CD4-positive, alpha-beta T cell treated with Interleukin-4 for 4 hours (primary cell): ENCODE measurements around the gene CALHM1.
A peak's percentile ranks its signal among the peaks of the same experiment; 100 is the strongest.
"Not testable (repeated sequence)": the region's sequence is repeated elsewhere in the genome, so short reads cannot be mapped to it uniquely, and the experiment has no call there.

Source experiments
- DNase-seq: peaks from one replicate; pipeline ENCODE4 v3.0.0-alpha.2; 2020

Gene CALHM1

GRCh38 chr10:103486635-103487409, 28.1 kb upstream of the CALHM1 start:
- not testable (repeated sequence) for DNase-seq

DNA sequence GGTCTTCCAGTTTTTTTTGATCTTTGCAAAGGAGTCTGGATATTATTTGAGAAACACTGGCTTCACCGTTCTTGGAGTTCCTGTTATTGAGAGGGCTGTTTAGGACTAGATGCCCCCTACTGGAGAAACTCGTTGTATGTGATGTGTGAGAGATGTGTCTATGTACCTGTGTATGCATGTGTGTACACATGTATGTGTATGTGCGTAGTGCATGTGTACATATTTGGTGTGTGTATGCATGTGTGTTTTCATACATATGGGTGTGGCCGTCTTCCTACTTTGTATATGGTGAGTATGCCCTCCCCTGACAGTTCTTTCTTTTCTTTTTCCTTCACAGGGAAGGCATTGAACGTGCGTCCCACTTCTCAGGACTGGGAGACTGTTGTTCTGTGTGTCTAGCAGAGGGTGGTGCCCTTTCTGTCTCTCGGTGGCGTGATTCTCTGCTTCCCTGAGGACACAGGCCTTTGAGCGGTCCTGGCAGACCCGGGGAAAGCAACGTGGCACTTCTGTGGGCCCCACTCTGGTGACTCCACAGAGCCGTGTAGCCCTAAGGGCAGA, 23.4 kb upstream of the CALHM1 start:
- DNase-seq = peak; percentile 77

DNA sequence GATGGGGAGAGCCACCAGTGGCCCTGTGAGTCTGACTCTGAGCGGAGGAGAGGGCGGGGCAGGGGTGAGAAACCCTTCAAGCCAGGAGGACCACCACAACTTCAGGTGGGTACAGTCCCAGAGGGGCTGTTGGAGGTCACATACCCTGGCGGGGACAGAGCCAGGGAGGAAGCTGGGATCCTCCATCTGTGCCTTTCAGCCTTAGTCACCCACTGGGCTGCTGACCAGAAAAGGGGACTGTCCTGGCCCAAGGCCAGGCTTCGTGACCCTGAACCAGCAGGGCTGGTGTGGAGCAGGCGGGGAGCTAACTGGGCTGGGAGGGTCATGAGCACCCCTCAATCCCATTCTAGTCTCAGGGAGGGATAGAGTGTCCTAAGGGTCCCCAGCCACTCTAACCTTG, 21.8 kb upstream of the CALHM1 start:
- no peak for DNase-seq

DNA sequence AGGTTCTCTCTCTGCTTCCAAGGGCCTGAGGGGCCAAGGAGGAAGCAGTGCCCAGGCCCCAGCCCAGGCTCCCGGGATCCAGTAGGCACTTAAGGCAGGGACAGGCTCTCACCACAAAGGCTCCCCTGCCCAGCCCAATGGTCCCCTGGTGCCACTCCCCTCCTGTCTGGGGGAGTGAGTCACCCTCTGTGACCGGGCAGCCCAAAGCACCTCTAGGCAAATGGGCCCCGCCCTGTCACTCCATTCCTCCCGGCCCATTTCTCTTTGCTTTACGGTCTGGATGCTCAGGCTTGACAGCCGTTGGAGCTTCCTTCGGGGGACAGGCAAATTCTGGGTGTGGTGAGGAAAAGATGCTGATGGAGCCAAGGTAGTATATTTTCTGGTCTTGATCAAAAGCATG, 20.4 kb upstream of the CALHM1 start, which contains the start of gene CALHM3:
Gene CALHM3, minus strand, starts transcription at position 106 of the 400 bp plus-strand sequence. CDS start 208 bp downstream, outside the sequence.
- no peak for DNase-seq

- DNase-seq = no peak
Measured at GRCh38 chr10:103478671-103479070, 20.0 kb upstream of the CALHM1 start.

DNA sequence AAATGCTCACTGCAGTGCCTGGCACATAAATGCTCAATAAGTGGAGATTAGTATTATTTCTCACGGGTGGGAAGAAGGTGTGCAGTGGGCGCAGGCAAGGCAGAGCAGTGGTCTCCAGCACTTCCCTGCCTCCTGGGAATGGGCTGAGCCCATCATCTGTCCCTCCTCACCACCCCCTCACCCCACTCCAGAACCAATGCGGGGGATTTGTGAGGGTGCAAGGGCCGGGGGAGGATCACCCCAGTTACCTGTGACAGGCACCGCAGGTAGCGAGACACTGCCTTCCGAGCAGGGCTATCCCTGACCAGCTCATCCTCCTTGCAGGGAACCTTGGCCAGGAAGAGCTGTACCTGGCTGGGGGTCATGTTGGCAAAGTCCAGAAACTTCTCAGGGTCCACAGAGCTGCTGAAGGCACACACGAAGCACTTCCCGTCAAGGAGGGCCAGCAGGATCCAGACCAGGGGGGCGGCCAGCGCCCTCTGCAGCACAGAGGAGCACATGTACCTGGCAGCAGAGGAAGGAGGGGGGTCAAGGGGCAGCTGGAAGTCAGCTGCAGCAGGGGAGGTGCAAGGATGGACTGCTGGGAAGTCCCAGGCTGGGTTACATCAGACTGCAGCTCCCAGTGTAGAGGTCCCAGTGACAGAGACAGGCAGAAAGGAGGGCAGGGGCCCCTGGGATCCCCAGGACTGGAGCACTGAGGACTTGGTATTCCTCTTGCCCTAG, 17.5 kb upstream of the CALHM1 start:
- no peak for DNase-seq

DNA sequence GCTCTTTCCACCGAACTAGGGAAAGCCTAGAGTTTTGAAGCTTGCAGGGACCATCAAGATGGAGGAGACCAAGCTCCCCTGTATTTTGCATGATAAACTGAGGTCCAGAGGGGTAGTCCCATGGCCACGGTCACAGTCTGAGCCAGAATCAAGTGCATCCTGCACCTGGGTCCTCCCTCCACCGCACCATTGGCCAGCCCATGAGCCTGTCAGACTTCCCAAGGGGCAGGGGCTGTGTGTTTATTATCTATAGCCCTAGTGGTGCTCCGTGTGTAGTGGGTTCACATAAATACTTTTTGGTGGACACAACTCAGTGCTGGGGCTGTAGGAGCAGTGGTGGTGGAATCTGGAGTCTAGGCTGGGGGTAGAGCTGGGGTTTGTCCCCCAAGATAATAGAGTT, 16.7 kb upstream of the CALHM1 start:
- DNase-seq = no peak

DNA sequence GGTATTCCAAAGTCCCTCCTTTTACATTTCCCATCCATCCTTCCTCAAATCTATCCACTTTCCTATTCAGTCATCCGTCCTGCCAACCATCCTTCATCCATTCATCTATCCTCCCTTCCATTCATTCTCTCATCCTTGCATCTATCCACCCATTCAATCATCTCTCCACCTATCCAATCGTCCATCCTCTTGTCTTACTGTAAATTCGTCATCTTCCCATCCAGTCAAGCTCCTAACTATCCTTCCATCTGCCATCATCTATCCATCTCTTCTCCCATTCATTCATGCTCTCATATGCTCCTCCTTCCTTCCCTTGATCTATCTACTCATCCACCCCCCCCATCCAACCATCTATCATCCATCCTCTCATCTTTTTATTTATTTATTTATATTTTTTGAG, 15.4 kb upstream of the CALHM1 start:
- no peak for DNase-seq

DNA sequence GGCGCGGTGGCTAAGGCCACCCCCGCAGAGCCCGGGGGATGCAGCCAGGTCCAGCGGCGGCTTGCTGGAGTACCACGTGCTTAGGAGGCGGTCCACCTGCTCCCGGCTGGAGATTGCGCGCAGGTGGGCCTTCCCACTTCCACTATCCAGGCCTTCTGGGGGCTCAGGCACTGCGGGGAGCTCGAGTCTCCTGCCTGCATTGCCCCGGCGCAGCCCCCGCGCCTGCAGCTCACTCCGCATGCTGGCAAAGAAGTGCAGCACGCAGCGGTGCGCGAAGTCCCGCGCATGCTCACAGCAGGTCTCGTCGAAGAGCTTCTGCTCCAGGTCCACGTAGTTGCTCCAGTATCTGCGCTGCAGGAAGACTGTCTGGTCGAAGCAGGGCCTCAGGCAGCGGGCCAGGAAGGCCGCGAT, 14.6 kb upstream of the CALHM1 start:
- no peak for DNase-seq

GRCh38 chr10:103472005-103472404, 13.3 kb upstream of the CALHM1 start:
- DNase-seq = no peak

- DNase-seq = peak; percentile 88
Measured at GRCh38 chr10:103470761-103471653, 12.3 kb upstream of the CALHM1 start.

- no peak for DNase-seq
Measured at GRCh38 chr10:103469201-103469600, 10.5 kb upstream of the CALHM1 start.

DNA sequence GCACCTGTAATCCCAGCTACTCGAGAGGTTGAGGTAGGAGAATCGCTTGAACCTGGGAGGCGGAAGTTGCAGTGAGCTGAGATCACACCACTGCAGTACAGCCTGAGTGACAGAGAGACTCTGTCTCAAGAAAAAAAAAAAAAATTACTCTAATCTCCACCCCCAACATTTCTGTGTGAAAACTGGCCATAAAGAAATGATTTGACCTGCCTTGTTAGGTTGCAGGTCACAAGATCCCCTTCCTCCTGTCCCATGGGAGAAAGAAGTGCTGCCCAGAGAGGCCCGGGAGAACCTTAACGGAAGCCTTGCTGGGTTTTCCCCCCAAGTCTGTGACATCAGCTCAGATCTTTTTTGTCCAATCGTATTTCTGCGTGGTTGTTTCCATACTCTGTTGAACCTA, 8.7 kb upstream of the CALHM1 start:
- no peak for DNase-seq

GRCh38 chr10:103466734-103467133, 8.0 kb upstream of the CALHM1 start:
- DNase-seq = no peak

GRCh38 chr10:103465411-103466179, 6.9 kb upstream of the CALHM1 start:
- no peak for DNase-seq

DNA sequence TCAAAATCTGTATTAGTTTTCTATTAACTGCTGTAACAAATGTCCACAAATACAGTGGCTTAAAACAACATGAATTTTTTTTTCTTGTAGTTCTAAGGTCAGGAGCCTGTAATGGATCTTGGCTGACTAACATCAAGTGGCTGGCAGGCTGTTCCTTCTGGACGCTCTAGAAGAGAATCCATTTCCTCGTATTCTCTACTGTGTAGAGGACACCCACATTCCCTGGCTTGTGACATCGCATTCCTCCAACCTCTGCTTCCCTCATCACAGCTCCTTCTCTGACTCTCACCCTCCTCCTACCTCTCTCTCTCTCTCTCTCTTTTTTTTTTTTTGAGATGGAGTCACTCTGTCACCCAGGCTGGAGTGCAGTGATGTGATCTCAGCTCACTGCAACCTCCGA, 4.8 kb upstream of the CALHM1 start:
- DNase-seq = no peak

- no peak for DNase-seq
Measured at GRCh38 chr10:103459615-103460014, 915 bp upstream of the CALHM1 start.

DNA sequence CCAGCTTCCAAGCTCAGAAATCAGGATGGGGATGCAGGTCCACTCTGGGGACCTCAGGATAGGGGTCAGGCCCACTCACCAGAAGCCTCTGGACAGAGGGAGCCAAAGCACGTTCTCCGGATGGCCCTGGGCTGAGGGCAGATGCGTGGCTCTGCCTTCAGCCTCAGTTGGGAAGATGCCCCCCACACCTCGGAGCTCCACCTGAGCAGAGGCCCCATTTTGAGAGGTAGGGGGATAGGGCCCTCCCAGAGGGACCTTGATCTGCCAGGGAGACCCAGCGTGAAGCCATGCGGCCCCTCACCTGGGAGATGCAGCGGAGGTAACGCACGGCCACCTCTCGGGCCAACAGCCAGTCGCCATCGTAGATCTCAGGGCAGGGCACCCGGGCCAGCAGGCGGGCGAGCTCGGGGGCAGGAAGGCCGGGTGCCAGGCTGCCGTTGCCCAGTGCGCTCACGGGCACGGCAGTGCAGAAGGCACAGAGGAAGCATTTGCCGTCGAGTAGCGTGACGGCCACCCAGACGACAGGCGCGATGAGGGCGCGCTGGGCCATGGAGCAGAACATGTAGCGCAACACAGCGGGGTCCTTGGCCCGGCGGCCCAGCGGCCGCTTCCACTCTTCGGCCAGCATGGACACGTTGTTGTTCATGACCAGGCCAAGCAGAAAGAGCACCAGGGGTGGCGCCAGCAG, 660 bp downstream of the CALHM1 start:
- DNase-seq = no peak

DNA sequence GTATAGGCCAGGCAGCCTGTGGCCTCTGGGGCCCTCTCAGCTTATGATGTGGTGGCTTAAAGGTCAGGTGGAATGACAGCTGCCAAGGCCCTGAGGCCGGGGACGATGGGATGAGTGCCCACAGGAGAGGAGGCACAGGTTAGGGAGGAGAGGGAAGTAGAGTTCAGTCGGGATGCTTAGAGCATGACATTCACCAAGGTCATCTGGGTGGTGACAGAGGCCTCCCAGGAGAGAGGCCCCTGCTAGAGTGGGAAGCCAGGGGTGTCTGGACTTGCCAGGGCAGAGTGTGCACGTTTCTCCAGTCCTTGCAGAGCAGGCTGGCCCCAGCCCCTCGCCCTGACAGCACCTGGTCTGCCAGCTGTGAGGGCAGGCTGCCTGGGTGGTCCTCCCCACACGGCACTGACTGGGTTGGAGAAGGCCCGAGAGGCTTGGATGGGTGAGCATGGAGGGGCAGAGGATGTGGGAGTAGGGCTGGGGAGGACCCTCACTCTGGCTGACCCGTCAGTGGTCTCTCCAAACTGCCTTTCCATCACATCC, 1.5 kb downstream of the CALHM1 start:
- no peak for DNase-seq

DNA sequence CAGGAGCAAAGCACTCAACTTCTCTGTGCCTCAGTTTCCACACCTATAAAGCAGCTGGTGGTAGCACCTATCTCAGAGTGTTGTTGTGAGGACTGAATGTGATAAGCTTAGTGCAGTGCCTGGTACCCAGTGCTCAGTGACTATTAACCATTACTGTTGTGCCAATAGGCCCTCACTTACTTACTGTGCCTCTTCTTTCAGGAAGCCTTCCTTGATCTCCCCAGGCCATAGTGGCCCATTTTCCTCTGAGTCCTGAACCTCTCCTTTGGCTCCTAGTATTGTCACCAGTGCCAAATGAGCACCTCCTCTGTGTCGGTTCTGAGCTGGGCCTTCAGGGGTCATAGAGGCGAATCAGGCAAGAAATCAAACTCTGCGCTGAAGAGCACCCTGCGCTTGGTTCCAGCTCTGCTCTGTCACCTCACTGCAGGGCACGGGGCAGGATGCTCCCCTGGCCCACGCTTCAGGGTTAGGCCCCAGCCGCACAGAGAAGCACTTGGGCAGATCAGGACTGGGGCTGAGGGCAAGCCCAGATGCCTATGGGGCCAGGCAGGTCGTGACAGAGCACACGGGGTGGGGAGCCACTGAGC, 2.5 kb downstream of the CALHM1 start:
- DNase-seq = no peak

DNA sequence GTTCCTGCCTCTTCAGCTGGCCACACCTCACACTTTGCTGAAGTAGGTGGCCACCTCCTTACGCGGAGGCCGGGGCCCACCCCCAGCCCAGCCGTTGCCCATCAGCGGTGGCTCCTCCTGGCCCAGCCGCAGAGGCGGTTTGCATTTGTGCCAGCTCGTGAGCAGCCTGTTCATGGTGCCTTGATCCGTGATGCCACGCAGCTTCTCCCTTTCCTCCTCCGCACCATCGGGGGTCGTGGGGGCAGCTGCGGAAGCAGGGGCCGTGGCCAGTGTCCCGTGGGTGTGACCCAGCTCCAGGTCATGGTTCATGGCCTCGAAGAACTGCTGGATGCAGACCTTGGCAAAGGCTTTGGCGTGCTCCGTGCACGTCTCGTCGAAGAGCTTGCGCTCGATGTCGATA, 3.5 kb downstream of the CALHM1 start:
- no peak for DNase-seq
